Right forelimb (tissue), 1 donor: Measurements from ENCODE around the gene CAGE1.
A peak's percentile ranks its signal among the peaks of the same experiment; 100 is the strongest.

Source experiments
- DNase-seq: peaks from one replicate; pipeline ENCODE4 v3.0.0-alpha.2; 2018

Gene CAGE1

DNA sequence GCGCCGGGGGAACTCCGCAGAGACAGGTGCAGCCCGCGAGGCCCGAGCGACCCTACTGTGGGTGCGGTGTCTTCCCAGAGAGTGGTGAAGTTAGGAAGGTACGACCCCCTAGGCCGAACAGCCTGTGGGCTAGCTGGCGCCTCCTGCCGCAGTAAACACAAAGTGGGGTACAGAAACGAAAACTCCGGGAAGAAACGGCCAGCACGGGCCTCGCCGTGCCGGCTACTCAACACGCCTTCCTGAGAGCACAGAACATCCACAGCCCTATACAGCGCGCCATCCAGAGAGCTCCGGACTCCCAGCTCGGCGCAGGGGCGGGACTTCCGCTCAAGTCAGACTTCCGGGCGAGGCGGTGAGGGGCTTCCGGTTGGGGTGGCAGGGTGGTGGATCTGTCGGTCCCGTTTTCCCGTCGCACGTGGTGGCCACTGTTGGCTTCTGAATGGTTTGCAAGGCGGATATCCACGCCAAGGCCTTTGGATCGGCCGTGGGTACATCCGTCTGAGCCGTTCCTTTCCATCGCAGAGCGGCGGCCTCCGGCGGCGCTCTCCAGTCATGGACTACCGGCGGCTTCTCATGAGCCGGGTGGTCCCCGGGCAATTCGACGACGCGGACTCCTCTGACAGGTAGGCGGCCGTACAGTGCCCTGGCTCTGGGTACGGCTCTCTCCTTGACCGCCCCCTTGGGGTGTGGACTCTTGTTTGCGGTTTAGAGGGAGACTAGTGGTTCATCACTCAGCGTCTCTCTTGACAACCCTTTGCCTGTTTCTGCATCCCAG lies at the start of gene CAGE1, which contains the start of gene RIOK1:
CAGE1 (minus strand) TSS at position 292 of the 775 bp plus-strand sequence. CDS start 2,569 bp downstream, outside the sequence.
RIOK1 (plus strand) TSS at position 358 of the 775 bp plus-strand sequence; CDS start at position 553, 195 bp downstream.
- DNase-seq, result peak; percentile 95

GRCh38 chr6:7439228-7439627 lies 49.7 kb upstream of the CAGE1 start:
- no peak for DNase-seq

DNA sequence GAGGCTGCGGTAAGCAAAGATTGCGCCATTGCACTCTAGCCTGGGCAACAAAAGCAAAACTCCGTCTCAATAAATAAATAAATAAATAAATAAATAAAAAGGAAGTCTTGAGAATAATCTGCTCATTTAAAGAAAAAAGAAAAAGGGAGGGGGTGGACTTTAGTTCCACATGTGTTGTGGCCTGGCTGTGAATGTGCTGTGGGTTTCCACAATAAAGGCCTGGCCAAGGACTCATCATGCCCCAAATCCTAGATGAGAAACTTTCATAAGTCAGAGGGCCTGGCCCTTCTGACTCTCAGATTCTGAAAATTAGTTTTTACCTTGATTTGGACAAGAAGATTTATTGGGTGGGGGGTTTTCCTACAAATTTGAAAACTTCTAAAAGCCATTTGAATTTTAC lies 48.5 kb upstream of the CAGE1 start:
- no peak for DNase-seq

DNA sequence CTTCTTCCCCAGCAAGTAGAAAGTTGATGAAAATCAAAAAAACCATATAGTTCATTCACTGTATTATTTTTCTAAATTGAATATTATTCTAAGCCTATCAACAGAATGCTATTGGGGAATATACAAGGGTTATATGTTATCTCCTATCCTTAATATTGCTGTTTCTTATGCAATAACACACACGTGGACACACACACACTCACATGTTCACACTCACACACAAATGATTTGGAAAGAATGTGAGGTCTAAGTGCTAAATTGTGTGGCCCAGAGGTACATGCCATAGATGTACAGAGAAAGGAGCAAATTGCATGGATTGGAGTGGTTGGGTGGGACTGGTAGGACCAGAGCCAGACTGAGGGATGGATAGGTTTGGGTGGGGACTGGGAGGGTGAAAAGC lies 45.1 kb upstream of the CAGE1 start:
- DNase-seq, result no peak

DNA sequence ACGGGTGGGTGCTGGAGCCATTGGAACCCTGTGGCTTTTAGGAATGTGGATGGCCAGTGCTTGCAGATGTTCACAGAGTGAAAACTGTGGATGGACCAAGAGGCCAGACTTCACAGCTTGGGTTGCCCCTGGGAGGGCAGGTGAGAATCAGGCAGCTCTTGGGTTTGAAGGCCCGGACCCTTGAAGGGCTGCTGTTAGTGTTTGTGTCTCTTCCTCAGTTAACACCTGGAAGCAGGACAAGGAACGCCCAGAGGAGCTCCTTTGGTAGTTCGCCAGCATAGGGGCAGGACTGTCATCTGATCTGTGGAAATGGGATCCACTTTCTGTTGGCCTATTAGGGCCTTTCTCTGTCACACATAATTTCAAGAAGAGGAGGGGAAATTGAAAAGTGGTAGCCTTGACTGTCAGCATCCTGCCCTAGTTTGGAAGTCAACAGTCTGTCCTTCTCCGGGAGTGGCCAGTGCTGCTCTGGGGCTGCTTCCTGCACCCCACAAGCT lies 43.6 kb upstream of the CAGE1 start:
- DNase-seq, result no peak

DNA sequence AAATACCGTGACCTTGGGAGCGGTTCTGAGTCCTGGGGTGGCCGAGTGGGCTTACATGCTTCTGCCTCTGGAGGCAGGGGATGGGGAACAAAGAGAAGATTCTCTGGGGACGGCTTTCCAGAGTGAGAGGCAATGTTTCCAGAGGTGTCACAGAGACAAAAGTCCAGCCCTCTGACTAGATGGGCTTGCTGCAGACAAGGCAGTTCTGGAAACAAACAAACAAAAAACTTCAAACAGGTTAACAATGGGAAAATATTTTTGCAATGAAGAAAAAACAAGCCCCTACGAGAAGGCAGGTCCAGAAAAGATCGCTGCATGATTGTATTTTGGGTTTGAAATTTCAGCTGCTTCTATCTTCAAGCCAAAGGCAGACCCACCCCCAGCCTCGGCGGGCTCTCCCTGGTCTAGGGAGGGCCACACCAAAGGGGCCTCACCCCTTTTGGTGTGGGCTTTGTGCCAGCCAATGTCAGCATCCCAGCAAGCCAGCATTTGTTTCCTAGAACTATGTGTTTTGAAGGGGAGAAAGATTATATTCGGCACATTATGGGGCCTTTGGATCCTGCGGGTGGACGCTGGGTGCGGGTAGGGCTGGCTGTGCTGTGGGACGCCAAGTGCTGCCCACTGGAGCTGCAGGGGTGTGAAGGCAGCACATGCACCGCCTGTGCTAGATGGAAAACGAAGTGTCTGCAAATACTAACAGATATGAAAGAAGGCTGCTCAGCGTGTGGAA lies 43.0 kb upstream of the CAGE1 start:
- no peak for DNase-seq

- no peak for DNase-seq
Measured at GRCh38 chr6:7431674-7432390, 42.3 kb upstream of the CAGE1 start.

DNA sequence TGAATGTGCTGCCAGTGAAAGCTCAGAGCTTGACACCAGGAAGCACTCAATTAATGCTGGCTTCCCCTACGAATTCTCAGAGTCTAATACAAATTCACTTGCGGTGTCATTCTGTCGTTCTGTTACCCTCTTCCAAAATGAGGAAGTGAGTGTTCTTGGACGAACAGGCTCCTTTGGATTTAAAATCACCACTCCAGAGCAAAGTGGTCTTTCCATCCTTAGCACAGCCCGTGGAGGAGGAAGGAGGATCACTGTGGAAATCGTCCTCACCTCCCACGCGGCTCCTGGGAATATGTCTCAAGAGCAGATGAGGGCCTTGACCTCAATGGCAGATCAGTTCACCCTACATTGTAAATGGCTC lies 41.8 kb upstream of the CAGE1 start:
- no peak for DNase-seq

GRCh38 chr6:7426447-7427169 lies 37.1 kb upstream of the CAGE1 start:
- no peak for DNase-seq

- no peak for DNase-seq
Measured at GRCh38 chr6:7425808-7426190, 36.3 kb upstream of the CAGE1 start.

GRCh38 chr6:7424967-7425807 lies 35.6 kb upstream of the CAGE1 start:
- DNase-seq, result no peak

GRCh38 chr6:7424058-7424457 lies 34.5 kb upstream of the CAGE1 start:
- no peak for DNase-seq

DNA sequence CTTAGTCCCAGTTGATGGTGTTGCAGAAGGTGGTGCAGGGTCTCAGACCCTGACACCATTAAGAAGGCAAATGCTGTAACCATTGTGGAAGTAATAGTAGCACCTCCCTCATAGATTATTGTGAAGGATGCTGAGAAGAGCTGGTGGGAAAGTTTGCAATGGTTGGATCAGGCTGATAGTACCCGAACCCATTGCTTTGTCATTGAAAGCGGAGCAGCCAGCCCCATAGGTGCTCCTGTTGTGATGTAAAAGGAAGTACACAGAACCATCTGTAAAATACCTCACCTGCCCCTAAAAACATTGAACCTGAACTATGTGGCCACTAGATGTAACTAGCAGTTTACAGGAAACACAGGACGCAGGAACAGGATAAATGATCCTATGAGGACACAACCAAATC lies 31.5 kb upstream of the CAGE1 start:
- DNase-seq, result no peak

DNA sequence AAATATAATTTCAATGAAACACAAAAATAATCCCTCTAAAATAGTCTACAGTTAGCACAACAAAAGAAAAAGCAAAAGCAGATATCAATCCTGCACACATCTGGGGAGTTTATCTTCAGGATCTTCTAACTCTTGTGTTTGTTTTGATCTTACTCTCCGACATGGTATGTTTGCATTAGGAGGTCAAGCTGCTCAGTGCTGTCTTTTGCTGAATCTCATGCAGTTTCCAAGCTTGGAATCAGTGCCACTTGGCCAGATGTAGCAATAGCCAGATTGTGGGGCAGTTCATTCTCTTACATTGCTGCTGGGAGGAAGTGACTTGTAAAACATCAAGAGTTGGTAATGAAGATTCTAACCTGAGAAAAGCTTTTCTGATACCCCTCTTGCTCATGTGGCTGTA lies 29.5 kb upstream of the CAGE1 start:
- no peak for DNase-seq

GRCh38 chr6:7418238-7418905 lies 28.8 kb upstream of the CAGE1 start:
- no peak for DNase-seq

GRCh38 chr6:7417684-7418083 lies 28.1 kb upstream of the CAGE1 start:
- no peak for DNase-seq

DNA sequence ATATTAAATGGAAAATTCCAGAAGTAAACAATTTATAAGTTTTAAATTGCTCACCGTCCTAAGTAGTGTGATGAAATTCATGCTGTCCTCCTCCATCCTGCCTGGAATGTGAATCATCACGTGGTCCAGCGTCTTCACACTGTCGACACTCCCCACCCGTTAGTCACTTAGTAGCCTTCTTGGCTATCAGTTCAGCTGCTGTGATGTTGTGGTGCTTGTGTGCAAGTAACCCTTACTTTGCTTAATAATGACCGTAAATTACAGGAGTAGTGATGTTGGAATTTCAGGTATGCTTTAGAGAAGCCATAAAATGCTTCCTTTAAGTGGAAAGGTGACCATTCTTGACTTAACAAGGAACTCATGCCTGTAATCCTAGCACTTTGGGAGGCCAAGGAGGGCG lies 25.3 kb upstream of the CAGE1 start:
- DNase-seq, result no peak

GRCh38 chr6:7413151-7413823 lies 23.7 kb upstream of the CAGE1 start:
- DNase-seq, result no peak

DNA sequence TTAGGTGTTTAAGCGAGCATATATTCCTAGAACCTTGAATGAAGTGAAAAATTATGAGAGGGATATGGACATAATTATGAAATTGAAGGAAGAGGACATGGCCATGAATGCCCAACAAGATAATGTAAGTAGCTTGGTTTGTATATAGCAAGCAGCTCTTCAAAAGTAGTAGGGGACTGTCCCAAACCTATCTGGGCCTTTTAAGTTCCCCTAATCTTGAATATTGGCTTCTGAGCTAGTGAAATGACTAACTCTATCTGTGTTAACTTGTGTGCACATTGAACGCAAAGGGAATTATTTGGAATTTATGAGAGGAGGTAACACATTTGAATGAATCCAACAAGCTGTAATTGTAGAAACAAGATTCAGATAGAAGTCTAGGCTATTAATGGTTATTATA lies 21.8 kb upstream of the CAGE1 start:
- DNase-seq, result no peak

DNA sequence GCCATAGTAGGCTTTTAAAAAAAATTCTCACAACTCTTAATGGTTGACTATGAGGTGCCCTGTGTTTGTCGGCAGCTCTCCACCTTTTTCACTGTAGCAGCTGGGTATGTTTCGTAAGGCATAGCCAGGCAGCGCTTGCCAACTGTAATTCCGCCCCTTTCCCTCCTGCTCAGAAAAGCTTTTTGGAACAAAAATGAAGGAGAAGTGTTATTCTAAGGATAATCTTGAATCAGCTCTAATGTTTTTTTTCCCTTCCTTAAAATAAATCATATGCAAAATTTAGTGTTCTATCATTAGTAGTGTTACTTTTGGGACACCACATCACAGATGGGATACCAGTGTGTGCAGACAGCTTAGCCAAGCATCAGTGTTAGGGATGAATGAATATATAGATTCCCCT lies 21.3 kb upstream of the CAGE1 start:
- no peak for DNase-seq

GRCh38 chr6:7409740-7410139 lies 20.2 kb upstream of the CAGE1 start:
- no peak for DNase-seq
